Bronchial epithelial cell (primary cell): Measurements from ENCODE around the gene CHKA. TPM values are rescaled to one million over a fixed set of nuclear protein-coding genes. Genes with fewer than 3 reads are reported as not detected.

Source experiments
- DNase-seq: peaks from one replicate; pipeline ENCODE4 v3.0.0-alpha.2; 2010; ENCODE audit warnings: low read depth
- FAIRE-seq: peaks from 2 replicates; lab custom pipeline; 2011; peaks lifted over from hg19 to GRCh38; lab: Jason Lieb, UNC
- H3K27me3 ChIP-seq: 2 replicates; pipeline ENCODE4 v1.5.1; 2011; ENCODE audit warnings: low read length; ENCODE audit not compliant: control insufficient read depth, insufficient read depth
- H3K36me3 ChIP-seq: 2 replicates; pipeline ENCODE4 v1.5.1; 2011; ENCODE audit warnings: low read length; ENCODE audit not compliant: control insufficient read depth, insufficient read depth
- H3K4me3 ChIP-seq: 2 replicates; pipeline ENCODE4 v1.5.1; 2011; ENCODE audit warnings: mild to moderate bottlenecking, low read depth, low read length, control low read depth
- total RNA-seq: library from RNA; depleted of rRNA; stranded (reverse); fragments of >200 nt; gene quantifications from 2 replicates; pipeline ENCODE4 v1.2.1, GENCODE V29; 2014
- TF ChIP-seq, protein P1 (sequence below): IDR thresholded peaks from 2 replicates; pipeline ENCODE4 v1.5.1; 2011; ENCODE audit warnings: mild to moderate bottlenecking, moderate library complexity, low read length, control low read depth, inconsistent platforms; ENCODE audit not compliant: insufficient read depth, severe bottlenecking

The CHKA gene
- total RNA-seq, 1 donor from 2014 or later = 7.4 TPM

- Histone ChIP-seq H3K36me3 (no peaks in the 10 kb centered on the region), H3K4me3 (no peak overlapping the region), H3K27me3 (no peaks in the 10 kb centered on the region)
- TF ChIP-seq, protein P1, sequence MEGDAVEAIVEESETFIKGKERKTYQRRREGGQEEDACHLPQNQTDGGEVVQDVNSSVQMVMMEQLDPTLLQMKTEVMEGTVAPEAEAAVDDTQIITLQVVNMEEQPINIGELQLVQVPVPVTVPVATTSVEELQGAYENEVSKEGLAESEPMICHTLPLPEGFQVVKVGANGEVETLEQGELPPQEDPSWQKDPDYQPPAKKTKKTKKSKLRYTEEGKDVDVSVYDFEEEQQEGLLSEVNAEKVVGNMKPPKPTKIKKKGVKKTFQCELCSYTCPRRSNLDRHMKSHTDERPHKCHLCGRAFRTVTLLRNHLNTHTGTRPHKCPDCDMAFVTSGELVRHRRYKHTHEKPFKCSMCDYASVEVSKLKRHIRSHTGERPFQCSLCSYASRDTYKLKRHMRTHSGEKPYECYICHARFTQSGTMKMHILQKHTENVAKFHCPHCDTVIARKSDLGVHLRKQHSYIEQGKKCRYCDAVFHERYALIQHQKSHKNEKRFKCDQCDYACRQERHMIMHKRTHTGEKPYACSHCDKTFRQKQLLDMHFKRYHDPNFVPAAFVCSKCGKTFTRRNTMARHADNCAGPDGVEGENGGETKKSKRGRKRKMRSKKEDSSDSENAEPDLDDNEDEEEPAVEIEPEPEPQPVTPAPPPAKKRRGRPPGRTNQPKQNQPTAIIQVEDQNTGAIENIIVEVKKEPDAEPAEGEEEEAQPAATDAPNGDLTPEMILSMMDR = no peak
- FAIRE-seq (no peak), DNase-seq (no peak)
Observed at GRCh38 chr11:68057807-68058206, 63.4 kb downstream of the CHKA start.

- no peaks in the 10 kb centered on the region for H3K27me3 ChIP-seq
- peaks cover 2% of the 10 kb centered on the region for H3K36me3 ChIP-seq
- TF ChIP-seq, protein P1 = no peak
- H3K4me3 ChIP-seq = no peak overlapping the region
- DNase-seq (no peak), FAIRE-seq (peak; percentile 75)
Observed at GRCh38 chr11:68056317-68057285, 64.6 kb downstream of the CHKA start.

DNA sequence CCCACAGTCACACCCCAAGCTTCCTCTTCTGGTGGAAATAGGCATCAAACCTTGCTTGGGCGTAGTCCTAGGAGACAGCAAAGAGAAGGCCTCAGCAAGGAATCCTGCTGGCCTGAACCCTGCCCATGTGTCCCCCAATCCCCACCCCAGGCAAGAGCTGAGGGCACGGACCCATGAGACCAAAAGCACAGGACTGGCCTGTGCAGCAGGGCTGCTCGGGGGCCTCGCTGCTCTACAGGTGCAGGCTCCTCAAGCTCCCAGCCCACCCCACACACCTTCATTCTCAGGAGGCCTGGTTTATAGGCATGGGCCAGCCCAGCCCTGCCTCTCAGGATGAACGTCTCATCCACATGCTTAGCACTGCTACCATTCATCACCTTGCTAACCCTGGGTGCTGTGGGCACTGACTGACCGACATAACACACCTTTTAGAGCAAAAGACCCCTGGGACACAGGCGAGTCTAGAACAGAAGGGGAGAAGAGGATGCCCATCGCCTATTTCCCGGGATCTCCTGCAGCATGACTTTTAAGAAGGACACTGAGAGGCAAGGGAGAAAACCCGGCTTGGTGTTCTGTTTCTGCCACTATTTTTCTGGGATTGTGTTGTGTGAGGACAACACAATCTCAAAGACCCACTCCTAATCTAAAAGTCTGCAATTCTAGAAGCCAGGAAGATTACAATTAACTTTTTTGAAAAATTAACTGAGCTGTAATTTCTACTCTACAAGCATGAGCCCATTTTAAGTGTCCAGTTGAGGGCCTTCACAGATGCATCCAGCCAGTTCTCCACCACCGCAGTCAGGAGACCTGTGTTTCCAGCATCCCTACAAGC, 67.0 kb downstream of the CHKA start:
- peaks cover 15% of the 10 kb centered on the region for H3K36me3 ChIP-seq
- FAIRE-seq (no peak), DNase-seq (no peak)
- TF ChIP-seq, protein P1 = no peak
- H3K4me3 ChIP-seq = no peak overlapping the region
- no peaks in the 10 kb centered on the region for H3K27me3 ChIP-seq

- no peaks in the 10 kb centered on the region for H3K27me3 ChIP-seq
- TF ChIP-seq, protein P1 = no peak
- FAIRE-seq (no peak), DNase-seq (no peak)
- H3K4me3 ChIP-seq = no peak overlapping the region
- peaks cover 21% of the 10 kb centered on the region for H3K36me3 ChIP-seq
Observed at GRCh38 chr11:68053117-68053516, 68.1 kb downstream of the CHKA start.

DNA sequence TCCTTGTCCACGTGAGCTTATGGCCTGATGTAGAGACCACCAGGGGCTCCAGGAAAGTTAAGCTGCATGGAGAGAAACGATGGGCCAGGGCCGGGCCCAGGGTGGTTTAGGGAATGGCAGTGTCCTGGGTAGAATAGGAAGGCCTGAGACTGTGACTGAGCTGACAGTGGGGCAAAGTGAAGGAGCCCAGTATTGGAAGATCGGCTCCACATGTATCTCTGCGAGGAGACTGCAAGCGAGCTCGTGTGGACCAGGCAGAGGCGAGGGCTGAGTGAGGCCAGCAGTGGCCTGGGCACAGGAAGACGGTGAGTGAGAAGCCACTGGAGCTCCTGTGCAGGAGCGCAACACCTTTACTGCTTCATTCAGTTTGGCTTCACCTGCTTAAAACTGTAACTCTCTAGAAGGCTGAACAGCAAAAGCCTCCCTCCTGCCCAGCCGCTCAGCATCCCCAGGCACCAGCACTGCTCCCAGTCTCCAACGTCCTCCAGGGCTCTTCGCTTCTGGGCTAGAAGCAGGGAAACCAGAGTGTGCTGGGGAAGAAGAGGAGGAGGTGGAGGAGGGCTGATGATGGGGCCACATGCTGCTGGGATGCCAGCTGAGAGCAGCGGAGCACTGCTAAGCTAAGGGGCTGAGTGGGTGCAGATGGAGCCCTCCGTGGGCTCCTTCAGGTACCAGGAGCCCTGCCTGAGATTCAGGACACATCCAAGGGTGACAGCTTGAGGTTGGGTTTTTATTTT, 68.9 kb downstream of the CHKA start:
- TF ChIP-seq, protein P1 = no peak
- DNase-seq (no peak), FAIRE-seq (no peak)
- peaks cover 27% of the 10 kb centered on the region for H3K36me3 ChIP-seq
- H3K27me3 ChIP-seq = no peaks in the 10 kb centered on the region
- H3K4me3 ChIP-seq = no peak overlapping the region
